Measurements from ENCODE around the gene TMEM35B. TPM values are rescaled to one million over a fixed set of nuclear protein-coding genes. Genes with fewer than 3 reads are reported as not detected.

The TMEM35B gene
- total RNA-seq, 1 donor from 2014 or later, result 10.2 TPM

Other genes with a start within 250 kb of the TMEM35B start
- gene GJB5, start 230.3 kb downstream of the TMEM35B start, total RNA-seq, result not detected
- gene GJB4, start 225.6 kb downstream of the TMEM35B start, total RNA-seq, result not detected
- not detected for gene GJB3, start 204.1 kb downstream of the TMEM35B start, total RNA-seq
- gene GJA4, start 192.3 kb downstream of the TMEM35B start, total RNA-seq, result 23.0 TPM
- 40.6 TPM for gene SMIM12, start 125.6 kb downstream of the TMEM35B start, total RNA-seq
- 0.22 TPM for gene DLGAP3, start 55.7 kb downstream of the TMEM35B start, total RNA-seq
- 11.6 TPM for gene ZMYM6, start 46.6 kb upstream of the TMEM35B start, total RNA-seq
- 4.5 TPM for gene ZMYM1, start 94.0 kb upstream of the TMEM35B start, total RNA-seq
- gene SFPQ, start 207.8 kb upstream of the TMEM35B start, total RNA-seq, result 79.2 TPM

All from Right ventricle myocardium inferior (tissue), 1 donor.